ENCODE data around the gene APAF1.

DNA sequence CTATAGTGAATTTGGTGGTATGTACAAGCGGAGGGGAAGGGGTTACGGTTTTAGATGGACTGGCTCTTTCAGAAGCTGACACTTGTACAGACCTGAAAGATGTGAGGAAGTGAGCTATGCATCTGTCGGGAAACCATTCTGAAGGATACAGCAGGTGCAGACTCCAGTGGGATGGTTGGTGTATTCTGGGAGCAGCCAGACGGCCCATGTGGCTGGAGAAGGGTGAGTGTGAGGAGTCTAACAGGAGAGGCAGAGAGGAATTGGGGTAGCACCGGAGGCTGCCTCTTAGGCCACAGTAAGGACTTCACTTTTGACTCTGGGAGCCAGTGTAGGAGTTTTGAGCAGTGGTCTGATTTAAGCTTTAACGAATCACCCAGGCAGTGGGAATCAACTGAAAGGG, 90.7 kb downstream of the APAF1 start:
- TF ChIP-seq, protein P1, sequence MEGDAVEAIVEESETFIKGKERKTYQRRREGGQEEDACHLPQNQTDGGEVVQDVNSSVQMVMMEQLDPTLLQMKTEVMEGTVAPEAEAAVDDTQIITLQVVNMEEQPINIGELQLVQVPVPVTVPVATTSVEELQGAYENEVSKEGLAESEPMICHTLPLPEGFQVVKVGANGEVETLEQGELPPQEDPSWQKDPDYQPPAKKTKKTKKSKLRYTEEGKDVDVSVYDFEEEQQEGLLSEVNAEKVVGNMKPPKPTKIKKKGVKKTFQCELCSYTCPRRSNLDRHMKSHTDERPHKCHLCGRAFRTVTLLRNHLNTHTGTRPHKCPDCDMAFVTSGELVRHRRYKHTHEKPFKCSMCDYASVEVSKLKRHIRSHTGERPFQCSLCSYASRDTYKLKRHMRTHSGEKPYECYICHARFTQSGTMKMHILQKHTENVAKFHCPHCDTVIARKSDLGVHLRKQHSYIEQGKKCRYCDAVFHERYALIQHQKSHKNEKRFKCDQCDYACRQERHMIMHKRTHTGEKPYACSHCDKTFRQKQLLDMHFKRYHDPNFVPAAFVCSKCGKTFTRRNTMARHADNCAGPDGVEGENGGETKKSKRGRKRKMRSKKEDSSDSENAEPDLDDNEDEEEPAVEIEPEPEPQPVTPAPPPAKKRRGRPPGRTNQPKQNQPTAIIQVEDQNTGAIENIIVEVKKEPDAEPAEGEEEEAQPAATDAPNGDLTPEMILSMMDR (IDR thresholded peaks at IDR 0.05): no peak
- TF ChIP-seq NFIC (IDR thresholded peaks at IDR 0.05; ENCODE audit: borderline replicate concordance): no peak
- no peak for TF ChIP-seq USF2 (IDR thresholded peaks at IDR 0.05; ENCODE audit: borderline replicate concordance, low read depth, low read length)
- no peak for TF ChIP-seq GABPA (IDR thresholded peaks at IDR 0.05; ENCODE audit: low read depth)
- TF ChIP-seq FOXM1 (IDR thresholded peaks at IDR 0.05; ENCODE audit: low read depth): no peak
- TF ChIP-seq POLR2AphosphoS5 (IDR thresholded peaks at IDR 0.05; ENCODE audit: low read depth, low read length): no peak

All from SK-N-SH (cell line).